Renal cortex interstitium (tissue), 11 donors: ENCODE measurements around the gene MAPK1. TPM values are rescaled to one million over a fixed set of nuclear protein-coding genes. Genes with fewer than 3 reads are reported as not detected.
"Not testable (repeated sequence)": the region's sequence is repeated elsewhere in the genome, so short reads cannot be mapped to it uniquely, and the experiment has no call there.

Experiments used
- DNase-seq, 11 donors: peaks; one replicate each; pipeline ENCODE4 v3.0.0-alpha.2; 2013; ENCODE audit warnings: low read depth in 9 of 11, low spot score in 4 of 11; ENCODE audit errors: extremely low read depth in 1 of 11
- polyA plus RNA-seq, 3 donors: library from polyadenylated mRNA; unstranded; fragments of 120-200 nt; gene quantifications; one replicate each; pipeline ENCODE4 v1.2.1, GENCODE V29; 2013; ENCODE audit not compliant: insufficient read length in 3 of 3

The MAPK1 gene
- polyA plus RNA-seq, 3 donors, result 121 to 140 (median 128) TPM

- DNase-seq, result not testable (repeated sequence)
Observed at GRCh38 chr22:21805325-21805724, 62.1 kb downstream of the MAPK1 start.

- DNase-seq, result no peak
Observed at GRCh38 chr22:21803811-21804249, 63.6 kb downstream of the MAPK1 start.

GRCh38 chr22:21802673-21803072 is 64.8 kb downstream of the MAPK1 start:
- DNase-seq, result no peak

- DNase-seq, result no peak
Observed at GRCh38 chr22:21802056-21802455, 65.4 kb downstream of the MAPK1 start.

- not testable (repeated sequence) for DNase-seq
Observed at GRCh38 chr22:21801304-21801644, 66.2 kb downstream of the MAPK1 start.

- DNase-seq, result no peak
Observed at GRCh38 chr22:21800552-21801303, 66.7 kb downstream of the MAPK1 start.

GRCh38 chr22:21797444-21798221 is 69.8 kb downstream of the MAPK1 start:
- DNase-seq, result no peak

GRCh38 chr22:21796863-21797262 is 70.6 kb downstream of the MAPK1 start:
- no peak for DNase-seq

GRCh38 chr22:21796231-21796630 is 71.2 kb downstream of the MAPK1 start:
- no peak for DNase-seq

- DNase-seq, result not testable (repeated sequence)
Observed at GRCh38 chr22:21793716-21794115, 73.7 kb downstream of the MAPK1 start.

- DNase-seq, result no peak
Observed at GRCh38 chr22:21791635-21792625, 75.5 kb downstream of the MAPK1 start.

- not testable (repeated sequence) for DNase-seq
Observed at GRCh38 chr22:21790849-21791610, 76.4 kb downstream of the MAPK1 start.

- DNase-seq, result no peak
Observed at GRCh38 chr22:21790359-21790758, 77.1 kb downstream of the MAPK1 start.

GRCh38 chr22:21787565-21787964 is 79.9 kb downstream of the MAPK1 start:
- DNase-seq, result not testable (repeated sequence)

- DNase-seq, result no peak
Observed at GRCh38 chr22:21780259-21780658, 87.2 kb downstream of the MAPK1 start.

- DNase-seq, result no peak
Observed at GRCh38 chr22:21779444-21779843, 88.0 kb downstream of the MAPK1 start.

GRCh38 chr22:21778705-21779363 is 88.6 kb downstream of the MAPK1 start:
- no peak for DNase-seq

- no peak for DNase-seq
Observed at GRCh38 chr22:21771631-21771976, 95.8 kb downstream of the MAPK1 start.
